Measurements from ENCODE around the gene TAGLN3. TPM values are rescaled to one million over a fixed set of nuclear protein-coding genes. Genes with fewer than 3 reads are reported as not detected.

TAGLN3 gene
- total RNA-seq, 1 experiment from 2014 or later, result not detected

DNA sequence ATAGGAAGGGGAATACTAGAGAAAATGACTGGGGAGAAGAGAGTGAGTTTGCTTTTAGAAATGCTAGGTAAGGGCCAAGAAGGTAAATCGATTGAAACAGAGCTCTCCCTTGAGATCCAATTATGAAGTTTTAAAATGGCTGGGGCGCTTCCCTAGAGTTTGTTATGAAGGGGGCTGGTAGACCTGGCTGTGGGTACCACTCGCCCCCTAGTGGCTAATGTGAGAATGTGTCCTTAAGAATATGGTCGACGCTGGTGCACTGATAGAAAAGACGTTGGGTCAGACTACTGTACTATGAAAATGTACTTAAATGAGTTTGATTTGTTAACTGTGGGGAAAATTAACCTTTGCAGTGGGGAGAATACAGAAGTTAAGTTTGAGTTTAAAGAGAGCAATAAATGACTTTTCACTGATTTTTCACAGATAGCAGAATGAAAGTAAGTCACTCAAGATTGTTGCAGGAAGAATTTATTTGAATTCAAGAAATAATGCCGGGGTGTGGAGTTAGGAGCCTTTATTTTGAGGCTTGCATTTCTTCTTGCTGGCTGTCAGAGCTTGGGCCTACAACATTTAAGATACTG, 45.0 kb downstream of the TAGLN3 start:
- no peaks in the 10 kb centered on the region for H3K9me3 ChIP-seq
- Mint-ChIP-seq H3K27ac (ENCODE audit: unreplicated experiment) (no peak overlapping the region), H3K9me3 (ENCODE audit: unreplicated experiment) (no peaks in the 10 kb centered on the region), H3K4me3 (ENCODE audit: unreplicated experiment) (no peak overlapping the region), H3K27me3 (ENCODE audit: insufficient read depth, unreplicated experiment) (no peaks in the 10 kb centered on the region), H3K4me1 (ENCODE audit: low read depth, unreplicated experiment) (peaks cover 6% of the 10 kb centered on the region), H3K36me3 (ENCODE audit: insufficient read depth, unreplicated experiment) (no peaks in the 10 kb centered on the region)
- intact Hi-C loops (cut with micrococcal nuclease; ENCODE audit: unreplicated experiment), result loop anchor here (1.0 to 10.0 kb wide), 3 partner anchors 42 to 329 kb away; no protein-coding TSS in a partner anchor
- H3K36me3 ChIP-seq (ENCODE audit: control insufficient read depth, insufficient read depth, low read length), result no peaks in the 10 kb centered on the region
- DNase-seq, result peak; percentile 66 to 71
- CTCF ChIA-PET, result interaction anchor here (0.6 to 1.7 kb wide), 14 partner anchors 9 to 377 kb away, joined by 3 to 23 read pairs (median 4); partner anchors contain the start of genes ABHD10, PHLDB2 and TMPRSS7
- H3K4me1 ChIP-seq, result peaks cover 9% of the 10 kb centered on the region; the same call in 1 of the 2 replicates
- H3K4me3 ChIP-seq (ENCODE audit: low read depth, low read length), result no peak overlapping the region
- BruUV-seq (replicated peaks), result no TSS peak
- no peaks in the 10 kb centered on the region for H3K27me3 ChIP-seq (replicated peaks; ENCODE audit: control insufficient read depth, insufficient read depth, low read length)
- POLR2A ChIA-PET, result interaction anchor here (1.0 kb wide), 1 partner anchor 65 kb away, joined by 5 read pairs; the partner anchor contains the start of gene ABHD10
- TF ChIP-seq, protein P1, sequence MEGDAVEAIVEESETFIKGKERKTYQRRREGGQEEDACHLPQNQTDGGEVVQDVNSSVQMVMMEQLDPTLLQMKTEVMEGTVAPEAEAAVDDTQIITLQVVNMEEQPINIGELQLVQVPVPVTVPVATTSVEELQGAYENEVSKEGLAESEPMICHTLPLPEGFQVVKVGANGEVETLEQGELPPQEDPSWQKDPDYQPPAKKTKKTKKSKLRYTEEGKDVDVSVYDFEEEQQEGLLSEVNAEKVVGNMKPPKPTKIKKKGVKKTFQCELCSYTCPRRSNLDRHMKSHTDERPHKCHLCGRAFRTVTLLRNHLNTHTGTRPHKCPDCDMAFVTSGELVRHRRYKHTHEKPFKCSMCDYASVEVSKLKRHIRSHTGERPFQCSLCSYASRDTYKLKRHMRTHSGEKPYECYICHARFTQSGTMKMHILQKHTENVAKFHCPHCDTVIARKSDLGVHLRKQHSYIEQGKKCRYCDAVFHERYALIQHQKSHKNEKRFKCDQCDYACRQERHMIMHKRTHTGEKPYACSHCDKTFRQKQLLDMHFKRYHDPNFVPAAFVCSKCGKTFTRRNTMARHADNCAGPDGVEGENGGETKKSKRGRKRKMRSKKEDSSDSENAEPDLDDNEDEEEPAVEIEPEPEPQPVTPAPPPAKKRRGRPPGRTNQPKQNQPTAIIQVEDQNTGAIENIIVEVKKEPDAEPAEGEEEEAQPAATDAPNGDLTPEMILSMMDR (IDR thresholded peaks at IDR 0.05; ENCODE audit: insufficient read depth in 1 of 2, low read depth in 1 of 2, low read length in 1 of 2, severe bottlenecking in 1 of 2, unreplicated experiment in 1 of 2), result peak; percentile 82 to 88

GRCh38 chr3:112046599-112046998, 47.9 kb downstream of the TAGLN3 start:
- no peaks in the 10 kb centered on the region for H3K9me3 Mint-ChIP-seq (ENCODE audit: unreplicated experiment)
- H3K27me3 Mint-ChIP-seq (ENCODE audit: insufficient read depth, unreplicated experiment), result no peaks in the 10 kb centered on the region
- DNase-seq, result no peak
- H3K27ac Mint-ChIP-seq (ENCODE audit: unreplicated experiment), result no peak overlapping the region
- H3K4me3 ChIP-seq (ENCODE audit: low read depth, low read length), result no peak overlapping the region
- TF ChIP-seq, protein P1 (IDR thresholded peaks at IDR 0.05; ENCODE audit: insufficient read depth in 1 of 2, low read depth in 1 of 2, low read length in 1 of 2, severe bottlenecking in 1 of 2, unreplicated experiment in 1 of 2), result no peak
- no peaks in the 10 kb centered on the region for H3K36me3 Mint-ChIP-seq (ENCODE audit: insufficient read depth, unreplicated experiment)
- peaks cover 9% of the 10 kb centered on the region for H3K4me1 ChIP-seq
- intact Hi-C loops (cut with micrococcal nuclease; ENCODE audit: unreplicated experiment), result loop anchor here (10.0 kb wide), 1 partner anchor 332 kb away; no protein-coding TSS in a partner anchor
- ChIA-PET CTCF (no interaction called here), POLR2A (no interaction called here)
- no peaks in the 10 kb centered on the region for H3K36me3 ChIP-seq (ENCODE audit: control insufficient read depth, insufficient read depth, low read length)
- no peaks in the 10 kb centered on the region for H3K9me3 ChIP-seq
- H3K4me3 Mint-ChIP-seq (ENCODE audit: unreplicated experiment), result no peak overlapping the region
- H3K27me3 ChIP-seq (replicated peaks; ENCODE audit: control insufficient read depth, insufficient read depth, low read length), result no peaks in the 10 kb centered on the region
- H3K4me1 Mint-ChIP-seq (ENCODE audit: low read depth, unreplicated experiment), result peaks cover 2% of the 10 kb centered on the region
- no TSS peak for BruUV-seq (replicated peaks)

DNA sequence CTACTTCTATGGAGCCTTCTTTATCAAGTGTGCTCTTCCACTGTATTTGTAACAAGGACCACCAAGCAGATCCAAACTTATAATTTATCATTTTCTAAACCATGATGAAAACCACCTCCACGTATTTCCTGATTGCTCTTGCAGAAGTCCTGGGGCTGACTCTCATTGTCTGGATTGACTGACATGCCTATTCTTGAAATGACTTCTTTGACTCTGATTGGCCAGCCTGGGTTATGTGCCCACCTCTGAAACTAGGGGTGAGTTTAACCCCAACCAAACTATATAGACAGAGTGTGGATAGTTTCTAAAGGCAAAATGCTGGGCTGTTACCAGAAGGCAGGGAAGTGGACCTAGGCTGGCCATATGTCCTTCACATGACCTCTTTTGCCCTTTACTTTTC, 48.5 kb downstream of the TAGLN3 start:
- H3K36me3 Mint-ChIP-seq (ENCODE audit: insufficient read depth, unreplicated experiment), result no peaks in the 10 kb centered on the region
- H3K9me3 Mint-ChIP-seq (ENCODE audit: unreplicated experiment), result no peaks in the 10 kb centered on the region
- peaks cover 14% of the 10 kb centered on the region for H3K4me1 ChIP-seq
- H3K9me3 ChIP-seq, result no peaks in the 10 kb centered on the region
- H3K36me3 ChIP-seq (ENCODE audit: control insufficient read depth, insufficient read depth, low read length), result no peaks in the 10 kb centered on the region
- no peaks in the 10 kb centered on the region for H3K27me3 ChIP-seq (replicated peaks; ENCODE audit: control insufficient read depth, insufficient read depth, low read length)
- POLR2A ChIA-PET, result no interaction called here
- BruUV-seq (replicated peaks), result no TSS peak
- no peak overlapping the region for H3K27ac Mint-ChIP-seq (ENCODE audit: unreplicated experiment)
- H3K4me1 Mint-ChIP-seq (ENCODE audit: low read depth, unreplicated experiment), result peaks cover 8% of the 10 kb centered on the region
- CTCF ChIA-PET, result no interaction called here
- DNase-seq, result no peak
- TF ChIP-seq, protein P1 (IDR thresholded peaks at IDR 0.05; ENCODE audit: insufficient read depth in 1 of 2, low read depth in 1 of 2, low read length in 1 of 2, severe bottlenecking in 1 of 2, unreplicated experiment in 1 of 2), result no peak
- intact Hi-C loops (cut with micrococcal nuclease; ENCODE audit: unreplicated experiment), result loop anchor here (10.0 kb wide), 1 partner anchor 332 kb away; no protein-coding TSS in a partner anchor
- no peak overlapping the region for H3K4me3 ChIP-seq (ENCODE audit: low read depth, low read length)
- no peak overlapping the region for H3K4me3 Mint-ChIP-seq (ENCODE audit: unreplicated experiment)
- no peaks in the 10 kb centered on the region for H3K27me3 Mint-ChIP-seq (ENCODE audit: insufficient read depth, unreplicated experiment)

All from Caco-2 (cell line).